Germinal center (tissue), 1 donor: ENCODE results near the gene DYNC1I1.

Source experiments
- DNase-seq: peaks from one replicate; pipeline ENCODE4 v3.0.0; 2012; ENCODE audit warnings: mixed read lengths, low spot score

DYNC1I1 gene

GRCh38 chr7:95793658-95794057, 21.3 kb downstream of the DYNC1I1 start:
- DNase-seq, result no peak

- DNase-seq, result no peak
Observed at GRCh38 chr7:95794917-95795515, 22.7 kb downstream of the DYNC1I1 start.

- DNase-seq, result no peak
Observed at GRCh38 chr7:95796617-95797016, 24.3 kb downstream of the DYNC1I1 start.

GRCh38 chr7:95798401-95798930, 26.1 kb downstream of the DYNC1I1 start:
- no peak for DNase-seq

- no peak for DNase-seq
Observed at GRCh38 chr7:95800787-95801186, 28.4 kb downstream of the DYNC1I1 start.

GRCh38 chr7:95802270-95802669, 29.9 kb downstream of the DYNC1I1 start:
- DNase-seq, result no peak

GRCh38 chr7:95804052-95804451, 31.7 kb downstream of the DYNC1I1 start:
- no peak for DNase-seq

- DNase-seq, result no peak
Observed at GRCh38 chr7:95805909-95806308, 33.6 kb downstream of the DYNC1I1 start.

GRCh38 chr7:95808396-95808795, 36.0 kb downstream of the DYNC1I1 start:
- DNase-seq, result no peak

- DNase-seq, result no peak
Observed at GRCh38 chr7:95811846-95812445, 39.6 kb downstream of the DYNC1I1 start.

- DNase-seq, result no peak
Observed at GRCh38 chr7:95814721-95815120, 42.4 kb downstream of the DYNC1I1 start.

GRCh38 chr7:95817866-95818640, 45.7 kb downstream of the DYNC1I1 start:
- DNase-seq, result no peak

GRCh38 chr7:95820778-95821177, 48.4 kb downstream of the DYNC1I1 start:
- DNase-seq, result no peak

GRCh38 chr7:95822717-95823116, 50.4 kb downstream of the DYNC1I1 start:
- no peak for DNase-seq

- DNase-seq, result no peak
Observed at GRCh38 chr7:95824616-95825015, 52.3 kb downstream of the DYNC1I1 start.

- DNase-seq, result no peak
Observed at GRCh38 chr7:95828824-95829790, 56.8 kb downstream of the DYNC1I1 start.

GRCh38 chr7:95840953-95841950, 68.9 kb downstream of the DYNC1I1 start:
- DNase-seq, result peak; percentile 38

- DNase-seq, result no peak
Observed at GRCh38 chr7:95843286-95843685, 70.9 kb downstream of the DYNC1I1 start.

- DNase-seq, result no peak
Observed at GRCh38 chr7:95845007-95845406, 72.7 kb downstream of the DYNC1I1 start.

GRCh38 chr7:95847061-95847460, 74.7 kb downstream of the DYNC1I1 start:
- no peak for DNase-seq

GRCh38 chr7:95859429-95859828, 87.1 kb downstream of the DYNC1I1 start:
- no peak for DNase-seq
